ENCODE results near the gene PRKCH. TPM values are rescaled to one million over a fixed set of nuclear protein-coding genes. Genes with fewer than 3 reads are reported as not detected.
A peak's percentile ranks its signal among the peaks of the same experiment; 100 is the strongest.

Gene PRKCH
- total RNA-seq, 3 donors from 2014 or later: 27.0 to 41.3 (median 34.0) TPM

GRCh38 chr14:61549425-61549824 is 228.0 kb downstream of the PRKCH start:
- TF ChIP-seq POLR2AphosphoS5 (IDR thresholded peaks at IDR 0.05): no peak
- no peak for TF ChIP-seq POLR2A (IDR thresholded peaks at IDR 0.05)
- Histone ChIP-seq H3K27me3 (no peaks in the 10 kb centered on the region), H3K4me3 (no peak overlapping the region), H3K36me3 (no peaks in the 10 kb centered on the region), H3K27ac (no peak overlapping the region), H3K4me1 (no peaks in the 10 kb centered on the region), H3K9me3 (no peaks in the 10 kb centered on the region)
- no peak for DNase-seq (ENCODE audit: low spot score in 2 of 2)
- intact Hi-C loops (cut with DNase I; ENCODE audit: low total_unique reads): no loop called here

DNA sequence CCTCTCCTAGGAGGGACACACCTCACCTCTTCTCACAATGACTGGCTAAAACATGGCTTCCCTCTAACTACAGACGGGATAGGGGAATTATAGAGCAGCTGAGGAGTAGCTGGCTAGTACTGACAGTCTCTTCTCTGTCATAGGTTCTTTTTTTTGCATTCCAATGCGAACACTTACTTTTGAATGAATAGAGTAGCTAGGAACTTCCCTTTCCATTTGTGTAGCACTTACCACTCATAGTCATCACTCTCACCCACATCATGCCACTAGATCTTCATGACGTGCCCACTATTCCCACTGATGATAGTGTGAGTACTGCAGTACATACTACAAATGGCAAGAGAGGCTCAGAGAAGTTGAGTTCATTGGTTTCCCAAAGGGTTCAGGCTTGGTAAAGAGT is 230.0 kb downstream of the PRKCH start:
- Histone ChIP-seq H3K9me3 (no peaks in the 10 kb centered on the region), H3K27ac (no peak overlapping the region), H3K4me1 (no peaks in the 10 kb centered on the region), H3K27me3 (no peaks in the 10 kb centered on the region), H3K36me3 (no peaks in the 10 kb centered on the region), H3K4me3 (no peak overlapping the region)
- intact Hi-C loops (cut with DNase I; ENCODE audit: low total_unique reads): no loop called here
- DNase-seq (ENCODE audit: low spot score in 2 of 2): no peak
- TF ChIP-seq CTCF (IDR thresholded peaks at IDR 0.05): no peak

- peak overlapping the region in 1 of 2 donors; percentile 75 for H3K27ac ChIP-seq
- H3K4me3 ChIP-seq: no peak overlapping the region
- H3K27me3 ChIP-seq: no peaks in the 10 kb centered on the region
- no peaks in the 10 kb centered on the region for H3K36me3 ChIP-seq
- H3K9me3 ChIP-seq: no peaks in the 10 kb centered on the region
- no peaks in the 10 kb centered on the region for H3K4me1 ChIP-seq
- intact Hi-C loops (cut with DNase I; ENCODE audit: low total_unique reads): no loop called here
- DNase-seq (ENCODE audit: low spot score in 2 of 2): no peak
- TF ChIP-seq CTCF (IDR thresholded peaks at IDR 0.05) (no peak), POLR2AphosphoS5 (IDR thresholded peaks at IDR 0.05) (no peak), POLR2A (IDR thresholded peaks at IDR 0.05) (no peak)
Measured at GRCh38 chr14:61552241-61552640, 230.9 kb downstream of the PRKCH start.

- peak overlapping the region in 1 of 2 donors; percentile 0 for H3K27ac ChIP-seq
- no peaks in the 10 kb centered on the region for H3K4me1 ChIP-seq
- no peaks in the 10 kb centered on the region for H3K9me3 ChIP-seq
- intact Hi-C loops (cut with DNase I; ENCODE audit: low total_unique reads): no loop called here
- no peak for DNase-seq (ENCODE audit: low spot score in 2 of 2)
- H3K4me3 ChIP-seq: no peak overlapping the region
- TF ChIP-seq POLR2AphosphoS5 (IDR thresholded peaks at IDR 0.05) (peak in 1 of 3 donors; percentile 43), CTCF (IDR thresholded peaks at IDR 0.05) (no peak)
- H3K36me3 ChIP-seq: no peaks in the 10 kb centered on the region
- H3K27me3 ChIP-seq: no peaks in the 10 kb centered on the region
Measured at GRCh38 chr14:61553730-61554641, 232.6 kb downstream of the PRKCH start.

DNA sequence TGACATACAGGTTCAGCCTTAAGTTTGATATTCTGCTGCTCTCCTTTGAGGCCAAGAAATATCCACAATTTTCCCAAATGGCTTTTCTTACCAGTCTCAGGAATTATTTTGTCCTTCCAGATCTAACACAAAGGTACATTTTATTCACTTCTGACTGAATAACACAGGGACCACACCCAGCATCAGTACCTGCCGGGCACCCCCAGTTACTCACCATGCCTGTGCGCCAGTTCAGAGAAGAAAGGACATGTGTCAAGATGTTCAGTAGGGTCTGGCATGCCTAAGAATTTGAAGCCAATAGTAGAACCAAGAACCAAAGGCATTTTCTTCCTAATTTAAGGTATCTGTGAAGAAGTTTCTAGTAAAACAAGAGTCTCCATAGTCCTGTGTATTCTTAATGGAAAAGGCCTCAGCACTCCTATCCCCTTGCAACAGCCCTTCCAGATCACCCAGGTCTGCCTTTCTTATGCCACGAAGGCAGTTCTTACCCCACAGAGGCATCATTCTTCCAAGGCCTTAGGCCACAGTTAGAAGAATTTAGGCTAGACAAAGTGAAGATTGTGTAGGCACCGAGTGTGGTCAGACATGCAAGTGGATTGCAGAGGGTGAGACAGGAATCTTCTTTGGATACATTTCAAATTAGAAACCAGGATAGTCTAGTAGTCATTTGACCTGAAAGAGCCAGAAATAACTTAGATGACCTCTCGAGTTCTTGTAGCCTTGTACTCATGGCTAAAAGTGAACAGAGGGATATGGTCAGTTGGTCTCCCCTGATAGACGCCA is 233.9 kb downstream of the PRKCH start:
- Histone ChIP-seq H3K27me3 (no peaks in the 10 kb centered on the region), H3K27ac (peak overlapping the region in 1 of 2 donors; percentile 4), H3K36me3 (no peaks in the 10 kb centered on the region), H3K4me3 (no peak overlapping the region), H3K9me3 (no peaks in the 10 kb centered on the region), H3K4me1 (no peaks in the 10 kb centered on the region)
- intact Hi-C loops (cut with DNase I; ENCODE audit: low total_unique reads): no loop called here
- TF ChIP-seq POLR2A (IDR thresholded peaks at IDR 0.05): no peak
- TF ChIP-seq POLR2AphosphoS5 (IDR thresholded peaks at IDR 0.05): no peak
- no peak for TF ChIP-seq CTCF (IDR thresholded peaks at IDR 0.05)
- no peak for DNase-seq (ENCODE audit: low spot score in 2 of 2)

All from breast epithelium (tissue), 4 donors.